GM19438 (cell line): Measurements from ENCODE around the gene SGPL1.

Experiments used
- ATAC-seq: cut with Tn5 transposase; IDR thresholded peaks from one replicate; pipeline ENCODE4 v1.9.1; 2021; ENCODE audit warnings: low read depth; ENCODE audit not compliant: unreplicated experiment

SGPL1 gene

GRCh38 chr10:70902661-70903261, 87.0 kb downstream of the SGPL1 start:
- no peak for ATAC-seq

GRCh38 chr10:70903262-70903921, 87.6 kb downstream of the SGPL1 start:
- ATAC-seq: no peak

GRCh38 chr10:70905071-70906021, 89.6 kb downstream of the SGPL1 start:
- ATAC-seq: no peak

GRCh38 chr10:70906031-70906783, 90.5 kb downstream of the SGPL1 start:
- ATAC-seq: no peak

GRCh38 chr10:70906953-70907636, 91.3 kb downstream of the SGPL1 start:
- no peak for ATAC-seq

GRCh38 chr10:70907637-70908405, 92.1 kb downstream of the SGPL1 start:
- ATAC-seq: no peak

GRCh38 chr10:70908406-70909296, 92.9 kb downstream of the SGPL1 start:
- ATAC-seq: no peak

- no peak for ATAC-seq
Measured at GRCh38 chr10:70909326-70909935, 93.7 kb downstream of the SGPL1 start.

GRCh38 chr10:70910486-70911341, 95.0 kb downstream of the SGPL1 start:
- ATAC-seq: no peak

GRCh38 chr10:70911386-70911785, 95.6 kb downstream of the SGPL1 start:
- no peak for ATAC-seq

- ATAC-seq: no peak
Measured at GRCh38 chr10:70912556-70912955, 96.8 kb downstream of the SGPL1 start.

- no peak for ATAC-seq
Measured at GRCh38 chr10:70913191-70913892, 97.6 kb downstream of the SGPL1 start.

- no peak for ATAC-seq
Measured at GRCh38 chr10:70913893-70914240, 98.1 kb downstream of the SGPL1 start.

GRCh38 chr10:70914316-70914864, 98.6 kb downstream of the SGPL1 start:
- ATAC-seq: no peak

- no peak for ATAC-seq
Measured at GRCh38 chr10:70915206-70915605, 99.5 kb downstream of the SGPL1 start.

- ATAC-seq: no peak
Measured at GRCh38 chr10:70915806-70916205, 100.1 kb downstream of the SGPL1 start.
